Activated naive CD8-positive, alpha-beta T cell (primary cell): ENCODE measurements around the gene PAIP2B.

Experiments
- H3K27ac Mint-ChIP-seq: one replicate; pipeline ENCODE4 v1.8.0; 2021; ENCODE audit warnings: mixed read lengths
- H3K27me3 Mint-ChIP-seq: one replicate; pipeline ENCODE4 v1.8.0; 2021; ENCODE audit warnings: mixed read lengths
- H3K36me3 Mint-ChIP-seq: one replicate; pipeline ENCODE4 v1.8.0; 2021; ENCODE audit warnings: mixed read lengths
- H3K4me1 Mint-ChIP-seq: one replicate; pipeline ENCODE4 v1.8.0; 2021; ENCODE audit warnings: low read depth, mixed read lengths
- H3K4me3 Mint-ChIP-seq: one replicate; pipeline ENCODE4 v1.8.0; 2021; ENCODE audit warnings: mild to moderate bottlenecking, mixed read lengths
- H3K9me3 Mint-ChIP-seq: one replicate; pipeline ENCODE4 v1.8.0; 2021; ENCODE audit warnings: low read depth, mixed read lengths

Gene PAIP2B

GRCh38 chr2:71151620-71152019 lies 75.3 kb downstream of the PAIP2B start:
- Mint-ChIP-seq H3K36me3 (peaks cover 8% of the 10 kb centered on the region), H3K9me3 (no peaks in the 10 kb centered on the region), H3K27me3 (peaks cover 2% of the 10 kb centered on the region), H3K27ac (no peak overlapping the region), H3K4me1 (no peaks in the 10 kb centered on the region), H3K4me3 (no peak overlapping the region)

GRCh38 chr2:71150082-71150816 lies 76.7 kb downstream of the PAIP2B start:
- Mint-ChIP-seq H3K27me3 (no peaks in the 10 kb centered on the region), H3K4me1 (no peaks in the 10 kb centered on the region), H3K4me3 (no peak overlapping the region), H3K27ac (peak overlapping the region; percentile 75), H3K9me3 (no peaks in the 10 kb centered on the region), H3K36me3 (peaks cover 8% of the 10 kb centered on the region)

- Mint-ChIP-seq H3K9me3 (no peaks in the 10 kb centered on the region), H3K4me1 (no peaks in the 10 kb centered on the region), H3K27me3 (no peaks in the 10 kb centered on the region), H3K4me3 (no peak overlapping the region), H3K27ac (no peak overlapping the region), H3K36me3 (peaks cover 10% of the 10 kb centered on the region)
These were observed 78.3 kb downstream of the PAIP2B start for GRCh38 chr2:71148506-71149063.

- Mint-ChIP-seq H3K27me3 (no peaks in the 10 kb centered on the region), H3K4me1 (no peaks in the 10 kb centered on the region), H3K27ac (no peak overlapping the region), H3K4me3 (no peak overlapping the region), H3K36me3 (peaks cover 10% of the 10 kb centered on the region), H3K9me3 (no peaks in the 10 kb centered on the region)
These were observed 83.1 kb downstream of the PAIP2B start for GRCh38 chr2:71143782-71144181.

- no peaks in the 10 kb centered on the region for H3K4me1 Mint-ChIP-seq
- H3K27me3 Mint-ChIP-seq: no peaks in the 10 kb centered on the region
- peaks cover 7% of the 10 kb centered on the region for H3K36me3 Mint-ChIP-seq
- H3K9me3 Mint-ChIP-seq: no peaks in the 10 kb centered on the region
- no peak overlapping the region for H3K4me3 Mint-ChIP-seq
- H3K27ac Mint-ChIP-seq: no peak overlapping the region
These were observed 90.7 kb downstream of the PAIP2B start for GRCh38 chr2:71136174-71136573.

- Mint-ChIP-seq H3K4me3 (no peak overlapping the region), H3K9me3 (no peaks in the 10 kb centered on the region), H3K27ac (no peak overlapping the region), H3K27me3 (no peaks in the 10 kb centered on the region), H3K4me1 (peaks cover 11% of the 10 kb centered on the region), H3K36me3 (peaks cover 2% of the 10 kb centered on the region)
These were observed 93.3 kb downstream of the PAIP2B start for GRCh38 chr2:71133603-71134002.
